GM23338 (cell line): ENCODE measurements around the gene WWC1.

Source experiments
- CREB1 ChIP-seq: fragments of 250-450 bp; sonication (Bioruptor Pico); IDR thresholded peaks from 2 replicates; pipeline ENCODE4 v1.5.0; 2020; ENCODE audit warnings: low read depth, mild to moderate bottlenecking, moderate library complexity
- EZH2 ChIP-seq: fragments of 200-600 bp; sonication (generic); IDR thresholded peaks from one replicate; pipeline ENCODE4 v1.8.0; 2017; ENCODE audit warnings: antibody characterized with exemption, mild to moderate bottlenecking, low read depth; ENCODE audit not compliant: unreplicated experiment
- EZH2phosphoT487 ChIP-seq: fragments of 200-600 bp; sonication (generic); IDR thresholded peaks from one replicate; pipeline ENCODE4 v1.8.1; 2018; ENCODE audit warnings: antibody characterized with exemption; ENCODE audit not compliant: unreplicated experiment
- JUNB ChIP-seq: IDR thresholded peaks from one replicate; pipeline ENCODE4 v1.6.1; 2016; ENCODE audit warnings: antibody characterized with exemption; ENCODE audit not compliant: unreplicated experiment
- POLR2AphosphoS5 ChIP-seq: IDR thresholded peaks from 2 replicates; pipeline ENCODE4 v1.6.1; 2016; ENCODE audit warnings: antibody characterized with exemption, low read depth
- ZNF114 ChIP-seq: fragments of 250-450 bp; sonication (Bioruptor Pico); IDR thresholded peaks from 2 replicates; pipeline ENCODE4 v1.5.0; 2020; ENCODE audit warnings: mild to moderate bottlenecking, moderate library complexity
- ZNF331 ChIP-seq: fragments of 250-450 bp; sonication (Bioruptor Pico); IDR thresholded peaks from 2 replicates; pipeline ENCODE4 v1.5.0; 2020; ENCODE audit warnings: low read depth, mild to moderate bottlenecking, moderate library complexity
- TF ChIP-seq, protein P1 (sequence below), 2 experiments: fragments of 200-600 bp in 1 of 2; sonication (generic) in 1 of 2; conservative IDR thresholded peaks; 2 replicates each; pipeline versions ENCODE4 v1.5.1 to v1.6.1; 2016 to 2017; ENCODE audit warnings: antibody characterized with exemption in 2 of 2, low read depth in 2 of 2, mild to moderate bottlenecking in 2 of 2, moderate library complexity in 1 of 2
- TF ChIP-seq, protein P2 (sequence below): IDR thresholded peaks from one replicate; pipeline ENCODE4 v1.6.1; 2018; ENCODE audit warnings: antibody characterized with exemption; ENCODE audit not compliant: unreplicated experiment
- TF ChIP-seq, protein P3 (sequence below): fragments of 250-450 bp; sonication (Bioruptor Pico); IDR thresholded peaks from 2 replicates; pipeline ENCODE4 v1.5.0; 2020; ENCODE audit warnings: mild to moderate bottlenecking, moderate library complexity
- TF ChIP-seq, protein P4 (sequence below): IDR thresholded peaks from 2 replicates; pipeline ENCODE4 v1.6.1; 2016; ENCODE audit warnings: antibody characterized with exemption

DNA sequence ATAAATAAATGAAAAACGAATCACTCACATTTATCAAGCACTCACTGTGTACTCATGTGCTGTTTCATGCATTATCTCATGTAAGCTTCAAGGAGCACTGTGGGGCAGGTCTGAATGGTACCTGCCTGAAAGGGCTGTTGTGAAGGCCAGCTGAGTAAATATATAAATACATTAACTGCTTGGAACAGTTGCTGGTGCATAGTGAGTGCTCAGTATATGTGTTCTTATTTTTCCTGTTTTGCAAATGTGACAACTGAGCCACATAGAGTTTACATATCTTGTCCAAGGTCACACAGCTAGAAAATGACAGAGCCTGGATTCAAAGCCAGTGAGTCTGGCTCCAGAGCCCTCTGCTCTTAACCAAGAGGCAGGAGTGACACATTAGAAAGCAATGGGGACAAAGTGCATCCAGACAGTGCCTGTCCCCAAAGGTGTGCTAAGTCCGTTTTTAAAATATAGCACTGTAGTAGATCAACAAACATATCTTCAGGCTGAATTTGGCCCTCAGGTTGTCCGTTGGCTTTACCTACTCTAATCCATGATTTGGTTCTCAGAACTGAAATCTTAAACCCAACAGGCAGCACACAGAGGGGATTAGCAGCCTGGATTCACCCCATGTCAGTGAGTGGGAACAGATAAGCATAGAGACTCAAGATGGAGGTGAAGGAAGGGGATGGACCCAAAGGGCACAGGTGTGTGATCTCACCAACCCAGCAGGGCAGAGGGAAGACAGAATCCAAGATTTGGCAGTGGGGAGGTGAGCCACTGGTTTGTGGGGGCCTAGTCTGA is 70.8 kb downstream of the WWC1 start:
- TF ChIP-seq, protein P1, sequence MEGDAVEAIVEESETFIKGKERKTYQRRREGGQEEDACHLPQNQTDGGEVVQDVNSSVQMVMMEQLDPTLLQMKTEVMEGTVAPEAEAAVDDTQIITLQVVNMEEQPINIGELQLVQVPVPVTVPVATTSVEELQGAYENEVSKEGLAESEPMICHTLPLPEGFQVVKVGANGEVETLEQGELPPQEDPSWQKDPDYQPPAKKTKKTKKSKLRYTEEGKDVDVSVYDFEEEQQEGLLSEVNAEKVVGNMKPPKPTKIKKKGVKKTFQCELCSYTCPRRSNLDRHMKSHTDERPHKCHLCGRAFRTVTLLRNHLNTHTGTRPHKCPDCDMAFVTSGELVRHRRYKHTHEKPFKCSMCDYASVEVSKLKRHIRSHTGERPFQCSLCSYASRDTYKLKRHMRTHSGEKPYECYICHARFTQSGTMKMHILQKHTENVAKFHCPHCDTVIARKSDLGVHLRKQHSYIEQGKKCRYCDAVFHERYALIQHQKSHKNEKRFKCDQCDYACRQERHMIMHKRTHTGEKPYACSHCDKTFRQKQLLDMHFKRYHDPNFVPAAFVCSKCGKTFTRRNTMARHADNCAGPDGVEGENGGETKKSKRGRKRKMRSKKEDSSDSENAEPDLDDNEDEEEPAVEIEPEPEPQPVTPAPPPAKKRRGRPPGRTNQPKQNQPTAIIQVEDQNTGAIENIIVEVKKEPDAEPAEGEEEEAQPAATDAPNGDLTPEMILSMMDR (conservative IDR thresholded peaks at IDR 0.05; ENCODE audit: low read depth in 2 of 2), result no peak
- TF ChIP-seq POLR2AphosphoS5 (no peak), EZH2 (no peak), CREB1 (CRISPR knock-in tag) (no peak), JUNB (no peak), EZH2phosphoT487 (no peak), ZNF331 (CRISPR knock-in tag) (no peak), ZNF114 (CRISPR knock-in tag) (no peak)
- TF ChIP-seq, protein P2, sequence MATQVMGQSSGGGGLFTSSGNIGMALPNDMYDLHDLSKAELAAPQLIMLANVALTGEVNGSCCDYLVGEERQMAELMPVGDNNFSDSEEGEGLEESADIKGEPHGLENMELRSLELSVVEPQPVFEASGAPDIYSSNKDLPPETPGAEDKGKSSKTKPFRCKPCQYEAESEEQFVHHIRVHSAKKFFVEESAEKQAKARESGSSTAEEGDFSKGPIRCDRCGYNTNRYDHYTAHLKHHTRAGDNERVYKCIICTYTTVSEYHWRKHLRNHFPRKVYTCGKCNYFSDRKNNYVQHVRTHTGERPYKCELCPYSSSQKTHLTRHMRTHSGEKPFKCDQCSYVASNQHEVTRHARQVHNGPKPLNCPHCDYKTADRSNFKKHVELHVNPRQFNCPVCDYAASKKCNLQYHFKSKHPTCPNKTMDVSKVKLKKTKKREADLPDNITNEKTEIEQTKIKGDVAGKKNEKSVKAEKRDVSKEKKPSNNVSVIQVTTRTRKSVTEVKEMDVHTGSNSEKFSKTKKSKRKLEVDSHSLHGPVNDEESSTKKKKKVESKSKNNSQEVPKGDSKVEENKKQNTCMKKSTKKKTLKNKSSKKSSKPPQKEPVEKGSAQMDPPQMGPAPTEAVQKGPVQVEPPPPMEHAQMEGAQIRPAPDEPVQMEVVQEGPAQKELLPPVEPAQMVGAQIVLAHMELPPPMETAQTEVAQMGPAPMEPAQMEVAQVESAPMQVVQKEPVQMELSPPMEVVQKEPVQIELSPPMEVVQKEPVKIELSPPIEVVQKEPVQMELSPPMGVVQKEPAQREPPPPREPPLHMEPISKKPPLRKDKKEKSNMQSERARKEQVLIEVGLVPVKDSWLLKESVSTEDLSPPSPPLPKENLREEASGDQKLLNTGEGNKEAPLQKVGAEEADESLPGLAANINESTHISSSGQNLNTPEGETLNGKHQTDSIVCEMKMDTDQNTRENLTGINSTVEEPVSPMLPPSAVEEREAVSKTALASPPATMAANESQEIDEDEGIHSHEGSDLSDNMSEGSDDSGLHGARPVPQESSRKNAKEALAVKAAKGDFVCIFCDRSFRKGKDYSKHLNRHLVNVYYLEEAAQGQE, result no peak
- TF ChIP-seq, protein P3, sequence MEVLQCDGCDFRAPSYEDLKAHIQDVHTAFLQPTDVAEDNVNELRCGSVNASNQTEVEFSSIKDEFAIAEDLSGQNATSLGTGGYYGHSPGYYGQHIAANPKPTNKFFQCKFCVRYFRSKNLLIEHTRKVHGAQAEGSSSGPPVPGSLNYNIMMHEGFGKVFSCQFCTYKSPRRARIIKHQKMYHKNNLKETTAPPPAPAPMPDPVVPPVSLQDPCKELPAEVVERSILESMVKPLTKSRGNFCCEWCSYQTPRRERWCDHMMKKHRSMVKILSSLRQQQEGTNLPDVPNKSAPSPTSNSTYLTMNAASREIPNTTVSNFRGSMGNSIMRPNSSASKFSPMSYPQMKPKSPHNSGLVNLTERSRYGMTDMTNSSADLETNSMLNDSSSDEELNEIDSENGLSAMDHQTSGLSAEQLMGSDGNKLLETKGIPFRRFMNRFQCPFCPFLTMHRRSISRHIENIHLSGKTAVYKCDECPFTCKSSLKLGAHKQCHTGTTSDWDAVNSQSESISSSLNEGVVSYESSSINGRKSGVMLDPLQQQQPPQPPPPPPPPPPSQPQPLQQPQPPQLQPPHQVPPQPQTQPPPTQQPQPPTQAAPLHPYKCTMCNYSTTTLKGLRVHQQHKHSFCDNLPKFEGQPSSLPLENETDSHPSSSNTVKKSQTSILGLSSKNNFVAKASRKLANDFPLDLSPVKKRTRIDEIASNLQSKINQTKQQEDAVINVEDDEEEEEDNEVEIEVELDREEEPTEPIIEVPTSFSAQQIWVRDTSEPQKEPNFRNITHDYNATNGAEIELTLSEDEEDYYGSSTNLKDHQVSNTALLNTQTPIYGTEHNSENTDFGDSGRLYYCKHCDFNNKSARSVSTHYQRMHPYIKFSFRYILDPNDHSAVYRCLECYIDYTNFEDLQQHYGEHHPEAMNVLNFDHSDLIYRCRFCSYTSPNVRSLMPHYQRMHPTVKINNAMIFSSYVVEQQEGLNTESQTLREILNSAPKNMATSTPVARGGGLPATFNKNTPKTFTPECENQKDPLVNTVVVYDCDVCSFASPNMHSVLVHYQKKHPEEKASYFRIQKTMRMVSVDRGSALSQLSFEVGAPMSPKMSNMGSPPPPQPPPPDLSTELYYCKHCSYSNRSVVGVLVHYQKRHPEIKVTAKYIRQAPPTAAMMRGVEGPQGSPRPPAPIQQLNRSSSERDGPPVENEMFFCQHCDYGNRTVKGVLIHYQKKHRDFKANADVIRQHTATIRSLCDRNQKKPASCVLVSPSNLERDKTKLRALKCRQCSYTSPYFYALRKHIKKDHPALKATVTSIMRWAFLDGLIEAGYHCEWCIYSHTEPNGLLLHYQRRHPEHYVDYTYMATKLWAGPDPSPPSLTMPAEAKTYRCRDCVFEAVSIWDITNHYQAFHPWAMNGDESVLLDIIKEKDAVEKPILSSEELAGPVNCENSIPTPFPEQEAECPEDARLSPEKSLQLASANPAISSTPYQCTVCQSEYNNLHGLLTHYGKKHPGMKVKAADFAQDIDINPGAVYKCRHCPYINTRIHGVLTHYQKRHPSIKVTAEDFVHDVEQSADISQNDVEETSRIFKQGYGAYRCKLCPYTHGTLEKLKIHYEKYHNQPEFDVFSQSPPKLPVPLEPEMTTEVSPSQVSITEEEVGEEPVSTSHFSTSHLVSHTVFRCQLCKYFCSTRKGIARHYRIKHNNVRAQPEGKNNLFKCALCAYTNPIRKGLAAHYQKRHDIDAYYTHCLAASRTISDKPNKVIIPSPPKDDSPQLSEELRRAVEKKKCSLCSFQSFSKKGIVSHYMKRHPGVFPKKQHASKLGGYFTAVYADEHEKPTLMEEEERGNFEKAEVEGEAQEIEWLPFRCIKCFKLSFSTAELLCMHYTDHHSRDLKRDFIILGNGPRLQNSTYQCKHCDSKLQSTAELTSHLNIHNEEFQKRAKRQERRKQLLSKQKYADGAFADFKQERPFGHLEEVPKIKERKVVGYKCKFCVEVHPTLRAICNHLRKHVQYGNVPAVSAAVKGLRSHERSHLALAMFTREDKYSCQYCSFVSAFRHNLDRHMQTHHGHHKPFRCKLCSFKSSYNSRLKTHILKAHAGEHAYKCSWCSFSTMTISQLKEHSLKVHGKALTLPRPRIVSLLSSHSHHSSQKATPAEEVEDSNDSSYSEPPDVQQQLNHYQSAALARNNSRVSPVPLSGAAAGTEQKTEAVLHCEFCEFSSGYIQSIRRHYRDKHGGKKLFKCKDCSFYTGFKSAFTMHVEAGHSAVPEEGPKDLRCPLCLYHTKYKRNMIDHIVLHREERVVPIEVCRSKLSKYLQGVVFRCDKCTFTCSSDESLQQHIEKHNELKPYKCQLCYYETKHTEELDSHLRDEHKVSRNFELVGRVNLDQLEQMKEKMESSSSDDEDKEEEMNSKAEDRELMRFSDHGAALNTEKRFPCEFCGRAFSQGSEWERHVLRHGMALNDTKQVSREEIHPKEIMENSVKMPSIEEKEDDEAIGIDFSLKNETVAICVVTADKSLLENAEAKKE (CRISPR knock-in tag), result no peak
- TF ChIP-seq, protein P4, sequence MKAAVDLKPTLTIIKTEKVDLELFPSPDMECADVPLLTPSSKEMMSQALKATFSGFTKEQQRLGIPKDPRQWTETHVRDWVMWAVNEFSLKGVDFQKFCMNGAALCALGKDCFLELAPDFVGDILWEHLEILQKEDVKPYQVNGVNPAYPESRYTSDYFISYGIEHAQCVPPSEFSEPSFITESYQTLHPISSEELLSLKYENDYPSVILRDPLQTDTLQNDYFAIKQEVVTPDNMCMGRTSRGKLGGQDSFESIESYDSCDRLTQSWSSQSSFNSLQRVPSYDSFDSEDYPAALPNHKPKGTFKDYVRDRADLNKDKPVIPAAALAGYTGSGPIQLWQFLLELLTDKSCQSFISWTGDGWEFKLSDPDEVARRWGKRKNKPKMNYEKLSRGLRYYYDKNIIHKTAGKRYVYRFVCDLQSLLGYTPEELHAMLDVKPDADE, result no peak
